ENCODE measurements around the gene GPR12.

The GPR12 gene

DNA sequence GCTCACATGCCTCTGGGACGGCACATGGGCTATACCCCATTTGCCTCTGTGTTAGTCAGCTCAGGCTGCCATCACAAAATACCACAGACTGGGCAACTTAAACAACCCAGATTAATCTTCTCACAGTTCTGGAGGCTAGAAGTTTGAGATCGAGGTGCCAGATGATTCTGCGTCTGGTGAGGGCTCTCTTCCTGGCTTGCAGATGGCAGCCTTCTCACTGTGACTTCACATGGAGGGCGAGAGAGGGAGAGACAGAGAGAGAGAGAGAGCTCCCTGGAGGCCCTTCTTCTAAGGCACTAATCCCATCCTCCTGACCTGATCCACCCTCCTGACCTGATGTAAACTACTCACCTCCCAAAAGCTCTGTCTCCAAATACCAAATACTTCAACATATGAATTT lies 55.0 kb downstream of the GPR12 start:
- DNase-seq (ENCODE audit: low spot score) = no peak

All from SK-N-DZ (cell line).